GM19328 (cell line): Measurements from ENCODE around the gene CD7.

Source experiments
- ATAC-seq: cut with Tn5 transposase; IDR thresholded peaks from one replicate; pipeline ENCODE4 v1.9.1; 2021; ENCODE audit warnings: mild to moderate bottlenecking, moderate library complexity; ENCODE audit not compliant: unreplicated experiment

Gene CD7

GRCh38 chr17:82315703-82316358 is 1.6 kb downstream of the CD7 start:
- ATAC-seq: no peak

- no peak for ATAC-seq
Measured at GRCh38 chr17:82314727-82315605, 2.4 kb downstream of the CD7 start.

GRCh38 chr17:82314012-82314726 is 3.2 kb downstream of the CD7 start:
- ATAC-seq: no peak

GRCh38 chr17:82313195-82314011 is 4.0 kb downstream of the CD7 start:
- ATAC-seq: no peak

GRCh38 chr17:82311971-82312370 is 5.4 kb downstream of the CD7 start:
- ATAC-seq: no peak

- ATAC-seq: no peak
Measured at GRCh38 chr17:82310877-82311276, 6.5 kb downstream of the CD7 start.

GRCh38 chr17:82309656-82310570 is 7.5 kb downstream of the CD7 start:
- no peak for ATAC-seq

- ATAC-seq: no peak
Measured at GRCh38 chr17:82305727-82306300, 11.6 kb downstream of the CD7 start.

GRCh38 chr17:82304826-82305726 is 12.3 kb downstream of the CD7 start:
- ATAC-seq: no peak

GRCh38 chr17:82303944-82304808 is 13.2 kb downstream of the CD7 start:
- no peak for ATAC-seq

GRCh38 chr17:82302991-82303943 is 14.1 kb downstream of the CD7 start:
- no peak for ATAC-seq

GRCh38 chr17:82302568-82302963 is 14.8 kb downstream of the CD7 start:
- ATAC-seq: no peak

- ATAC-seq: no peak
Measured at GRCh38 chr17:82301916-82302567, 15.4 kb downstream of the CD7 start.

GRCh38 chr17:82301300-82301915 is 16.0 kb downstream of the CD7 start:
- no peak for ATAC-seq

GRCh38 chr17:82300707-82301270 is 16.6 kb downstream of the CD7 start:
- ATAC-seq: no peak
